ENCODE results near the gene PLS1. TPM values are rescaled to one million over a fixed set of nuclear protein-coding genes. Genes with fewer than 3 reads are reported as not detected.
"Not testable (repeated sequence)": the region's sequence is repeated elsewhere in the genome, so short reads cannot be mapped to it uniquely, and the experiment has no call there.

PLS1 gene
- polyA plus RNA-seq (ENCODE audit: insufficient read length) = 0.61 TPM

- peak; percentile 14 for DNase-seq (ENCODE audit: low read depth)
These were observed at the start of gene PLS1 for GRCh38 chr3:142595951-142596725. TSS of gene PLS1 (plus strand) at chr3:142596393. CDS start at chr3:142664238, 67,845 bp downstream.

- DNase-seq (ENCODE audit: low read depth) = no peak
These were observed 46.2 kb upstream of the PLS1 start for GRCh38 chr3:142549986-142550385.

GRCh38 chr3:142552579-142552978, 43.6 kb upstream of the PLS1 start:
- DNase-seq (ENCODE audit: low read depth) = not testable (repeated sequence)

- no peak for DNase-seq (ENCODE audit: low read depth)
These were observed 42.5 kb upstream of the PLS1 start for GRCh38 chr3:142553741-142554140.

GRCh38 chr3:142560118-142560517, 36.1 kb upstream of the PLS1 start:
- no peak for DNase-seq (ENCODE audit: low read depth)

- no peak for DNase-seq (ENCODE audit: low read depth)
These were observed 32.6 kb upstream of the PLS1 start for GRCh38 chr3:142563496-142563997.

GRCh38 chr3:142566096-142566495, 30.1 kb upstream of the PLS1 start:
- DNase-seq (ENCODE audit: low read depth) = no peak

- no peak for DNase-seq (ENCODE audit: low read depth)
These were observed 27.7 kb upstream of the PLS1 start for GRCh38 chr3:142568393-142569017.

- DNase-seq (ENCODE audit: low read depth) = not testable (repeated sequence)
These were observed 26.8 kb upstream of the PLS1 start for GRCh38 chr3:142569422-142569821.

GRCh38 chr3:142574223-142574622, 22.0 kb upstream of the PLS1 start:
- DNase-seq (ENCODE audit: low read depth) = not testable (repeated sequence)

- DNase-seq (ENCODE audit: low read depth) = no peak
These were observed 21.5 kb upstream of the PLS1 start for GRCh38 chr3:142574665-142575064.

- DNase-seq (ENCODE audit: low read depth) = no peak
These were observed 19.4 kb upstream of the PLS1 start for GRCh38 chr3:142576792-142577191.

GRCh38 chr3:142577696-142578328, 18.4 kb upstream of the PLS1 start:
- no peak for DNase-seq (ENCODE audit: low read depth)

GRCh38 chr3:142578329-142579223, 17.6 kb upstream of the PLS1 start, which contains the start of gene ATR:
TSS of gene ATR (minus strand) at chr3:142578733. CDS start at chr3:142578704, 29 bp downstream.
- DNase-seq (ENCODE audit: low read depth) = peak; percentile 80

GRCh38 chr3:142580061-142580423, 16.2 kb upstream of the PLS1 start:
- DNase-seq (ENCODE audit: low read depth) = no peak

GRCh38 chr3:142581070-142581469, 15.1 kb upstream of the PLS1 start:
- DNase-seq (ENCODE audit: low read depth) = not testable (repeated sequence)

GRCh38 chr3:142586803-142587406, 9.3 kb upstream of the PLS1 start:
- DNase-seq (ENCODE audit: low read depth) = peak; percentile 11

- no peak for DNase-seq (ENCODE audit: low read depth)
These were observed 7.5 kb upstream of the PLS1 start for GRCh38 chr3:142588703-142589102.

GRCh38 chr3:142592268-142592667, 3.9 kb upstream of the PLS1 start:
- DNase-seq (ENCODE audit: low read depth) = not testable (repeated sequence)

GRCh38 chr3:142595141-142595540, 1.1 kb upstream of the PLS1 start:
- no peak for DNase-seq (ENCODE audit: low read depth)

- no peak for DNase-seq (ENCODE audit: low read depth)
These were observed 627 bp upstream of the PLS1 start for GRCh38 chr3:142595581-142595950.
